ENCODE measurements around the gene SZRD1.

GRCh38 chr1:16441282-16441665 is 74.2 kb downstream of the SZRD1 start:
- TF ChIP-seq EZH2 (IDR thresholded peaks at IDR 0.05; ENCODE audit: low read length, unreplicated experiment) (no peak), CTCF (conservative IDR thresholded peaks at IDR 0.05; ENCODE audit: low read depth, low read length) (no peak), EZH2phosphoT487 (IDR thresholded peaks at IDR 0.05; ENCODE audit: borderline replicate concordance, low read length) (no peak)
